Stimulated activated effector memory CD8-positive, alpha-beta T cell treated with anti-CD3 and anti-CD28 coated beads, Interleukin-12 subunit alpha, Interleukin-12 subunit beta, amount 100 ng/mL, for 72 hours (primary cell): ENCODE results near the gene PTPN9.

ENCODE experiments used
- ATAC-seq: fragments of 150-1000 bp; cut with Tn5 transposase; 2 replicates; pipeline ENCODE4 v1.10.0; 2021
- DNase-seq, 2 donors: peaks; one replicate each; pipeline ENCODE4 v3.0.0; 2021 to 2022; ENCODE audit warnings: low spot score in 2 of 2
- H3K27ac Mint-ChIP-seq: one replicate; pipeline ENCODE4 v1.8.0; 2022; ENCODE audit warnings: mild to moderate bottlenecking, mixed read lengths
- H3K36me3 Mint-ChIP-seq: one replicate; pipeline ENCODE4 v1.8.0; 2022; ENCODE audit warnings: mild to moderate bottlenecking, mixed read lengths
- H3K4me1 Mint-ChIP-seq: one replicate; pipeline ENCODE4 v1.8.0; 2022; ENCODE audit warnings: mixed read lengths
- H3K4me3 Mint-ChIP-seq: one replicate; pipeline ENCODE4 v1.8.0; 2022; ENCODE audit warnings: mild to moderate bottlenecking, mixed read lengths
- H3K9me3 Mint-ChIP-seq: one replicate; pipeline ENCODE4 v1.8.0; 2022; ENCODE audit warnings: mixed read lengths

PTPN9 gene

GRCh38 chr15:75578948-75579920 lies at the start of gene PTPN9:
TSS of gene PTPN9 (minus strand) at chr15:75579315. CDS start at chr15:75578776, 539 bp downstream.
- Mint-ChIP-seq H3K27ac (peak within 1 kb of the TSS; percentile 99), H3K4me3 (peak within 1 kb of the TSS; percentile 84), H3K4me1 (peaks cover 16% of the 10 kb centered on the region), H3K36me3 (peaks cover 8% of the 10 kb centered on the region), H3K9me3 (no peaks in the 10 kb centered on the region)
- DNase-seq, result peak; percentile 56 to 82
- ATAC-seq, result peak; percentile 89

DNA sequence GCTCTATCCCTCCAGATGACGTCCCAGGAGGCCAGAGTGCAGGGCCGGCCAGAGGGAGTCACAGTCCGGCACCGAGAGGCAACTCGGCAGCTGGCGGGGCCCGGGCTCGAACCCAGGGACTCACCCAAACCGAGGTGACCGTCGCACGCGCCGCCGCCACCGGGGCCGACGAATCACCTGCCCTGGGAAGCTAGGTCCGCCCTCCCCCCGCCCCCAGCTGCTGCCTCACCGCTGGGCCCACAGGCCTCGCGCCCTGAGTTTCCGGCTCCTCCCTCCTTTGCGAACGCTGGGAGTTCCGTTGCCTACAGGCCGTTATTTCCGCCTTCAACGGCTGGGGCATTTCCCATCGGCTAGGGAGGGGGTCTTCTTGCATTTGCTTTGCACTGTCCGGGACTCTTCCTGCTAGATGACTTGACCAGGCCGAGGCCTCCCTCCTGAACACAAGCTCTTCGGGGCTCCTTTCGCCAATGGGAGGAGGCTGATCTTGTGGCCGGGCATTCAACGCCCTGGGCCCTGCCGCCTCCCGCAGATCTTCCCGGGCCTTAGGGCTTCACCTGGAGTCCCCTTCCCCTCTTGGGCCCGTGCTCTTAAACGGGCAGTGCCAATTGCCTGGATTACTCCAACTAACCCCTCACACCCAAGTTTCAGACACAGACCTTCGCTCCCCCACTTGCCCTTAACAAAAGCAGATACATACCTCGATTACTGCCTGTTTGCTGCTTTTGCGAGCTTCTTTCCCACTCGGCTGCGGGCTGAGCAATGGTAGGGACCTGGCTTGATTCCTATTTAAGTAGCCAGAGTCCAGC lies 46.6 kb upstream of the PTPN9 start, which contains the start of gene SNUPN:
TSS of gene SNUPN (minus strand) at position 184 of the 806 bp plus-strand sequence. CDS start 4,674 bp downstream, outside the sequence.
- peak; percentile 95 for ATAC-seq
- Mint-ChIP-seq H3K4me3 (peak within 1 kb of the TSS; percentile 82), H3K27ac (peak within 1 kb of the TSS; percentile 95), H3K36me3 (peaks cover 26% of the 10 kb centered on the region), H3K9me3 (no peaks in the 10 kb centered on the region), H3K4me1 (peaks cover 23% of the 10 kb centered on the region)
- peak; percentile 73 to 92 for DNase-seq

DNA sequence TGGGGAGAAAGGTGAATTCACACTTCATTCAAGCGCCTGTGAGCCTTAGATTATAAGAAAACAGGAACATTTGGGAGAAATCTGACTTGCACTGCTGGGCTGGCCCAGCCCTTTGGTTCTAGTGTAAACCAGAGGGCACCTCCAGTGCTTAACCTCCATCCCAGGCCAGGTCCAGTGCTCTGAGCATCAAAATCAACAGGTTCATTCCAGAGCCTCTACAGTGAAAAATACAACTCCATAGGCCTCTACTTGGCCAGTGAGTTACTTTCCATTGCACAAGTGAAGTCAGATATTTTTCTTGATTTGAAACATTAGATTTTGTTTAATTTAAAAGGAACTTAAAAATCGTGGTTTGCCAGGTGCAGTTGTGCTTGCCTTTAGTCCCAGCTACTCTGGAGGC lies 43.4 kb upstream of the PTPN9 start:
- H3K36me3 Mint-ChIP-seq, result peaks cover 59% of the 10 kb centered on the region
- no peak for DNase-seq
- H3K4me3 Mint-ChIP-seq, result no peak overlapping the region
- H3K4me1 Mint-ChIP-seq, result peaks cover 29% of the 10 kb centered on the region
- no peak for ATAC-seq
- no peak overlapping the region for H3K27ac Mint-ChIP-seq
- H3K9me3 Mint-ChIP-seq, result no peaks in the 10 kb centered on the region

DNA sequence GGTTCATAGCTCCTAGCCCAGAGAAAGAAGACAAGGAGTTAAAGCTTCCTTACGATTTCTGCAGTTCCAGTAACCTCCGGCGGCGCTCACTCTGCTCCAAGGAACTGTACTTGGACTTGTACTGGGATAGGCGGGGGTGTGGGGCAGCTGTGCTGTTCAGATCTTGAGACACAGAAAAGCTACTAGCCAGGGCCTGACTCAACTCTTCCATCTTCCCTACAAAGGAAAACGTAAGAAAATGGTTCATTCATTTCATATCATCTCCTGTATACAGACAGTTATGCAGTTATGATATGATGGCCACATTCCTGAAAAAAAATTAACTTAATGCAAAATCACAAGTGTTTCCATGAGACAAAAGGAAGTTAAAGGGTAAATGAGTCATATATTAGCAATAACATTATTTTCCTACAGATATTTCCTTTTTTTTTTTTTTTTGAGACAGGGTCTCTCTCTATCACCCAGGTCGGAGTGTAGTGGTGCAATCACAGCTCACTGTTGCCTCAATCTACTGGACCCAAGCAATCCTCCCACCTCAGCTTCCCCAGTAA lies 41.8 kb upstream of the PTPN9 start:
- H3K27ac Mint-ChIP-seq, result peak overlapping the region; percentile 79
- H3K4me1 Mint-ChIP-seq, result peaks cover 24% of the 10 kb centered on the region
- H3K9me3 Mint-ChIP-seq, result no peaks in the 10 kb centered on the region
- ATAC-seq (no peak), DNase-seq (no peak)
- H3K36me3 Mint-ChIP-seq, result peaks cover 67% of the 10 kb centered on the region
- H3K4me3 Mint-ChIP-seq, result peak overlapping the region; percentile 9

GRCh38 chr15:75620058-75620820 lies 41.1 kb upstream of the PTPN9 start:
- no peaks in the 10 kb centered on the region for H3K9me3 Mint-ChIP-seq
- ATAC-seq (no peak), DNase-seq (no peak)
- peaks cover 67% of the 10 kb centered on the region for H3K36me3 Mint-ChIP-seq
- peaks cover 29% of the 10 kb centered on the region for H3K4me1 Mint-ChIP-seq
- peak overlapping the region; percentile 79 for H3K27ac Mint-ChIP-seq
- peak overlapping the region; percentile 9 for H3K4me3 Mint-ChIP-seq

DNA sequence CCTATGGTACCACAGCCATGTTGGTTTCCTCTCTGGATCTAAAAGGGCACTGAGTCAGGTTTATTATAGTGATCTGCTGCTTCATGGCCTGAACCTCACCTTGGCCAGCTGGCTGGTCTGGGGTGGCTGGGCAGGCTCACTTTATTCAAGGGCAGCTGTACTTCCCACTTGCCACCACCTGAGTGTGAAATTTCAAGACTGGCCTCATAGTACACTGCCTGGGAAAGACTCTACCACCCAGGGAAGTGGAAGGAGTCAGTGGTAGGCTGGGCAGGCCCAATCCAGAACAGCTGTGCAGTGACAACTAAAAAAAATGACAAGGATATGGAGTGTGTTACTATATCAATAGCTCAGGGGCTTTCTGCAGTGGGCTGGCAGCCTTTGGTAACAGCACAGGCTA lies 37.7 kb upstream of the PTPN9 start:
- Mint-ChIP-seq H3K27ac (no peak overlapping the region), H3K9me3 (no peaks in the 10 kb centered on the region), H3K4me1 (peaks cover 28% of the 10 kb centered on the region), H3K4me3 (no peak overlapping the region), H3K36me3 (peaks cover 98% of the 10 kb centered on the region)
- DNase-seq (no peak), ATAC-seq (no peak)

DNA sequence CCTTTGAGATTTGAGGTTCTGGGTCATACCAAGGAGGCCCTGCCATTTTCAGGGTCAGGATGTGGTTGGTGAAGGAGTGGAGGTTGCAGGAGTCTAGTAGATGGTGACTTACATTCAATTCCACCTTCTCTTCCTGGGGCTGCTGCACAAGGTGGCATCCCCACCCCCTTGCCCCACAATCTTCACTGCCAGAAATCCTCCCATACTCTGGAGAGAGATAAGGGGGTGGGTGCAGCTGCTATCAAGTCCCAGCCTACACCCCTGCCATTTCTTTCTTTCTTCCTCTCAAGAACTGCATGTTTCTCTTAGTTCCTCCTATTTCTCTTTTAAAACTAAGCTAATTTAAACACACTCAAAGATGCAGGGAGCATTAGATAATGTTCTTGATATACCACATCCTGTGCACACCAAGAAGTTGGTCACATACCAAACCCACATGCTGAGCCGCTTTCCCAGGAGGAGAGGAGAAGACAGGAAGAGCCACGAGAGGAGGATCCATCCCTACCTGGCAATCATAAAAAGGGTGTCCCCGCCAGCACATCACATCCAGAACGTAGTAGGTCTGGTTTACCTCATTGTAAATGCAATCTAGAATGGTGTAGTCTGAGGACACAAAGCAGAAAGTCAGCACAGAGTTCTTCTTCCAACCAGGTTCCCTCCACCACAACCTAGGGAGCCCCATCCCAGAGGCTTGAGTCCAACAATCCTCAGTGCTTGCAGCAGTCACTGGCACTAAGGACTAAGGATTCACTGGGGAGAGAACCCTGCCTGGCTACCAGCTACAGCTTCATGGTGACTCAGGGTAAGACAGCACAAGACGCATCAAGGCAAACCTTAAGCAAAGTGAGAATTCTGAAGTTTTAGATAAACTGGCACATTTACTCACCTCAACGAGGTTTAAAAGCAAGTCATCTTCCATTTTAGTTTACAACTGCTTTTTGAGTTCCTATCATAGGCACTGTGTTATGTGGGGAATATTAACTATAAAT lies 27.9 kb upstream of the PTPN9 start:
- peaks cover 45% of the 10 kb centered on the region for H3K4me1 Mint-ChIP-seq
- DNase-seq, result no peak
- peak overlapping the region; percentile 56 for H3K4me3 Mint-ChIP-seq
- ATAC-seq, result peak; percentile 89
- H3K9me3 Mint-ChIP-seq, result no peaks in the 10 kb centered on the region
- peaks cover 85% of the 10 kb centered on the region for H3K36me3 Mint-ChIP-seq
- peak overlapping the region; percentile 93 for H3K27ac Mint-ChIP-seq

DNA sequence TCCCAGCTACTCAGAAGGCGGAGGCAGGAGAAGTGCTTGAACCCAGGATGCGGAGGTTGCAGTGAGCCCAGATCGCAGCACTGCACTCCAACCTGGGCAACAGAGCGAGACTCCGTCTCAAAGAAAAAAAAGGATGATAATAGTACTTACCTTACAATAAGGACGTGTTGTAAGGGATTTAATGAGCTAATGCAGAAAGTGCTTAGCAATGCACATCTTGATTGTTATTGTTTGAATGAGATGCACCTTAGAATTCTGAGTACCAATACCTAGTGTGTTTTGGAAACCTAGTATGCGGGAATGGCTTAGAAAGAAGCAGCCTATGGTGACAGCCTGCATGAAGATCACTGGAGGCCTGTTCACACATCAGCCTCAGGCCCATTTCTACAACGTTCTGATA lies 26.9 kb upstream of the PTPN9 start:
- H3K4me3 Mint-ChIP-seq, result peak overlapping the region; percentile 56
- ATAC-seq (no peak), DNase-seq (no peak)
- H3K27ac Mint-ChIP-seq, result peak overlapping the region; percentile 93
- H3K36me3 Mint-ChIP-seq, result peaks cover 78% of the 10 kb centered on the region
- peaks cover 45% of the 10 kb centered on the region for H3K4me1 Mint-ChIP-seq
- no peaks in the 10 kb centered on the region for H3K9me3 Mint-ChIP-seq

DNA sequence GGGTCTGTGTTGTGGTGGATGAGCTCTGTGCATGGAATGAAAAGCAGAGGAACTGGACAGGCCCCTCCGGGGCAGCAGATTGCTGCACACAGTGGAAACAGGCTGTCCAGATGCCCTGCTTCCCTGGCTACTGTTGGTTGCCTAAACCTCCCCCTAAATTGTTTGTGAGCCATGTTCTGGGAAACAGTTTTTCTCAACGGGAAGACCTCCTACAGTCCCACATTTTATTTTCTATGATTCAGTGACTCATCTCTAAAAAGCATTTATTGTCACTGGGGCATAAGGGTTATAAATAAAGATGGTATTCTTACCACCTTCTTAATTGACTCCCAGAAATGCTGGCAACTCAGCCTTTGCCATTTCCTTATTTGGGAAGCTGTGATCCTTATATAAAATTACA lies 20.3 kb upstream of the PTPN9 start:
- H3K4me3 Mint-ChIP-seq, result no peak overlapping the region
- no peaks in the 10 kb centered on the region for H3K9me3 Mint-ChIP-seq
- peak overlapping the region; percentile 94 for H3K27ac Mint-ChIP-seq
- H3K4me1 Mint-ChIP-seq, result peaks cover 28% of the 10 kb centered on the region
- ATAC-seq, result no peak
- H3K36me3 Mint-ChIP-seq, result peaks cover 68% of the 10 kb centered on the region
- DNase-seq, result no peak

DNA sequence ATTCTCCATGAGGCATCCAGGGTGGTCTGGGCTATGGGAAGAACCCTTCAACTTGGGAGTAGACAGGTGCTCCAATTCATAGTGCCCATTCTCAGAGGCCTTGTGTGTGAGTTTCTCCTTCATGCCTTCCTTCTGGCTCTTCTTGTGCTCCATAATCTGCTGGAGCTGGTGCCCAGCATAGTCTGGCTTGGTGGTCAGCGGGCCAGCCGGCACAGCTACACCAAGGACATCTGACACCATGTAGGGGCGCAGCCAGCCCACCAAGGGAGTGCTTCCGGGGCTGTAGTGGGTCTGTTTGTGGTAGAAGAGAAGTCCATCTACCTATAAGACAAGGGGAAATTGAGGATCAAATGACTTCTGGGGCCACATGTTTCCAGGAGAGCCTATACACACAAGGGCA lies 19.2 kb upstream of the PTPN9 start:
- Mint-ChIP-seq H3K4me3 (peak overlapping the region; percentile 69), H3K9me3 (no peaks in the 10 kb centered on the region), H3K27ac (peak overlapping the region; percentile 94), H3K36me3 (peaks cover 62% of the 10 kb centered on the region), H3K4me1 (peaks cover 28% of the 10 kb centered on the region)
- ATAC-seq, result no peak
- DNase-seq, result no peak

DNA sequence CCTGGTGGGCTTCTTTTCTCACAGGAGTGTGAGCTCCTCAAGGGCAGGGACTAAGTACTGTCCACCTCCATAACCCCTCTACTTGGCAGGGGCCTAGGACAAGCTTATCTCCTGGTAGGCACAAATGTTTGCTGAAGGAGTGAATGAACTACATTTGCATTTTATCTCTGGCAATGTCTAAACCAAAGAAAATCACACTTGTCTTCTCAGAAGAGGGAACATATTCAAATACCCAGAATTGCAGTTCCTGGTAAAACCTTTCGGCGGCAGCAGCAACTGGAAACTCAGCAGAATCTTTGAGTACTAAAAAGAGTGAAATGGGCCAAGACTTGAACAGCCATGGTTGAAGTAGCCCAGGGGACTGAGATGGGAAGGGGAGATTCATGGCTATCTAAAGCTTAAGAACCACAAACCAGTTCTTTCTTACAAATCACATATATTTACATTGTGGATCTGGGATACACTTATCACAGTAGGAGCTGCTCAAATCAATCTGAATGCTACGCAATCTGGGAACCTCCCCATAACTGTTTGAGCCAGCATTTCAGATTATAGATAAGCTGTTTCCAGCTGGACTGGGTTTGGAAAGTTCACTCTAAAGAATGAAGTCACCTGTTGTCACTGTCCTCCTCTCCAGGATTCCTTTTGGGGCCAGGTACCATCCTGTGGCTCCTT lies 18.7 kb upstream of the PTPN9 start:
- Mint-ChIP-seq H3K4me1 (peaks cover 28% of the 10 kb centered on the region), H3K27ac (peak overlapping the region; percentile 94), H3K4me3 (peak overlapping the region; percentile 69), H3K36me3 (peaks cover 66% of the 10 kb centered on the region), H3K9me3 (no peaks in the 10 kb centered on the region)
- DNase-seq (peak; percentile 22 to 68), ATAC-seq (peak; percentile 82)

GRCh38 chr15:75596703-75597345 lies 17.7 kb upstream of the PTPN9 start:
- Mint-ChIP-seq H3K27ac (peak overlapping the region; percentile 94), H3K4me3 (peak overlapping the region; percentile 69), H3K4me1 (peaks cover 28% of the 10 kb centered on the region), H3K9me3 (no peaks in the 10 kb centered on the region), H3K36me3 (peaks cover 74% of the 10 kb centered on the region)
- ATAC-seq (no peak), DNase-seq (no peak)

GRCh38 chr15:75594276-75594675 lies 15.2 kb upstream of the PTPN9 start:
- no peak for ATAC-seq
- Mint-ChIP-seq H3K36me3 (peaks cover 58% of the 10 kb centered on the region), H3K4me1 (peaks cover 28% of the 10 kb centered on the region), H3K9me3 (no peaks in the 10 kb centered on the region), H3K4me3 (no peak overlapping the region), H3K27ac (no peak overlapping the region)
- no peak for DNase-seq
